HG03575 (cell line): ENCODE measurements around the gene TSPAN14.

Experiments
- ATAC-seq: cut with Tn5 transposase; IDR thresholded peaks from one replicate; pipeline ENCODE4 v1.9.1; 2021; ENCODE audit not compliant: unreplicated experiment, insufficient number of reproducible peaks, low FRiP score; ENCODE audit errors: extremely low read depth

TSPAN14 gene

GRCh38 chr10:80484243-80484642, 30.1 kb downstream of the TSPAN14 start:
- no peak for ATAC-seq

DNA sequence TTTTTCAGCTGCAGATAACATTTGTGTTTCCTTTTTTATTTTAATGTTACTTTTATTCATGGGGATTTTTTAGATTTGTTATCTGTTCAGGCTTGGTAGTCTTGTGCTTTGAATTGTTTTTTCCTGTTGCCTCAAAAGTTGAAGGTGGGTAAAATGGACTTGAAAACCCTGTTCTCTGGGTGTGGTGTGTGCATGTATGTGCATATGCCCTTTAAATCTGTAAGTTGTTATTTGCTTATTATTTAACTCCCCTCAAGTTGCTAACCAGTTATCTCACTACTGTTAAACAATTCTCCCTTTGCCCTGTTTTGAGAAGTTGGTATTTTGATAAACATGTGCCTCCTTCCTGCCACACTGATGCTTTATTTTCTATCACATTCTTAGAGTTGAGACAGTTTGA, 30.6 kb downstream of the TSPAN14 start:
- ATAC-seq: no peak

- ATAC-seq: no peak
Measured at GRCh38 chr10:80485076-80485945, 31.2 kb downstream of the TSPAN14 start.

- ATAC-seq: no peak
Measured at GRCh38 chr10:80485946-80486764, 32.0 kb downstream of the TSPAN14 start.

GRCh38 chr10:80486785-80487420, 32.8 kb downstream of the TSPAN14 start:
- ATAC-seq: no peak

DNA sequence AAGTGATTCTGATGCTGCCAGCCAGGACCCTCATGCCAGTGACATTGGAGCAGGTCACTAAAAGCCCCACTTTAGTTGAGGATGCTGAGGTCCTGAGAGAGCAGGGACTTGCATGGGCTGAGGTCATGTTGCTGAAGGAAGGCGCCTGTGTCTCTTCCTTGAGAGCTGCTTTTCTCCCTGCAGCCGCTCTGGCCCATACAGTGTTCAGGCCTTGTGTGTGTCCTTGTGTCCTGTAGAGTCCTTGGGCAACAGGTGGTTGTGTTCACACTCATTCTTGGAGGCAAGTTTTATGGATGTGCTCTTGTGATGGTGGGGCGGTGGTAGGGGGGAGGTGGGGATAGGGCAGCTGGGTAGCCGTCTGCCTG, 33.3 kb downstream of the TSPAN14 start:
- no peak for ATAC-seq

GRCh38 chr10:80487791-80488538, 33.9 kb downstream of the TSPAN14 start:
- ATAC-seq: no peak

- no peak for ATAC-seq
Measured at GRCh38 chr10:80488539-80489066, 34.5 kb downstream of the TSPAN14 start.

DNA sequence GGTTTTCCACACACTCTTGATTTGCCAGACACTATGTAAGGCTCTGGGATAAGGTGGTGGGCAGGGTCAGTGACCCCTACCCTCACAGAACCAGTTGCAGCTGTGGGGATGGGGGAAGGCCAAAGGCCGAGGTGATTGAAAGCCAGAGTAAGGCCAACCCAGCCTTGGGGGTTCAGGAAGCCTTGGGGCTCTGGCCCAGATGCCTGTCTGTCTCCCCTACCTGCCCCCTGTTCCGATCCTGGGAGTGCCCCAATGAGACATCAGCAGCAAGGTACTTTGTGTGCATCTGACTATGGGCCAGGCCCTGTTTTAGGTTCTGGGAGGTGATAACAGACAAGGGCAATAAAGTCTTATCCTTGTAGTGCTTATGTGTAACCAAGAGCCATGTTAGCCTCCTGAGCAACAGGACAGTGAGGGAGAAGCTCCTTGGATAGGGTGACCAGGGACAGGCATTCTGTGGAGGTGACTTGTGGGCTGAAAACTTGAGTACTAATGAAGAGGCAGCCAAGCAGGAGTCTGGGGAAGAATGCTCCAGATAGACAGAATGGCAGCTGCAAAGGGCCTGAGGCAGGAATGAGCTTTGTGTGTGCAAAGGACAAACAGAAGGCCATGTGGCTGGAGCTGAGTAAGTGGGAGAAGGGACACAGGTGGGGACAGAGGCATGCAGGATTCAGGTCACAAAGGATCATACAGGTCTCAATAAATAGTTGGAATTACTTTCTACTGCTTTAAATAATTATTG, 35.4 kb downstream of the TSPAN14 start:
- no peak for ATAC-seq

GRCh38 chr10:80491251-80492102, 37.4 kb downstream of the TSPAN14 start:
- ATAC-seq: no peak

DNA sequence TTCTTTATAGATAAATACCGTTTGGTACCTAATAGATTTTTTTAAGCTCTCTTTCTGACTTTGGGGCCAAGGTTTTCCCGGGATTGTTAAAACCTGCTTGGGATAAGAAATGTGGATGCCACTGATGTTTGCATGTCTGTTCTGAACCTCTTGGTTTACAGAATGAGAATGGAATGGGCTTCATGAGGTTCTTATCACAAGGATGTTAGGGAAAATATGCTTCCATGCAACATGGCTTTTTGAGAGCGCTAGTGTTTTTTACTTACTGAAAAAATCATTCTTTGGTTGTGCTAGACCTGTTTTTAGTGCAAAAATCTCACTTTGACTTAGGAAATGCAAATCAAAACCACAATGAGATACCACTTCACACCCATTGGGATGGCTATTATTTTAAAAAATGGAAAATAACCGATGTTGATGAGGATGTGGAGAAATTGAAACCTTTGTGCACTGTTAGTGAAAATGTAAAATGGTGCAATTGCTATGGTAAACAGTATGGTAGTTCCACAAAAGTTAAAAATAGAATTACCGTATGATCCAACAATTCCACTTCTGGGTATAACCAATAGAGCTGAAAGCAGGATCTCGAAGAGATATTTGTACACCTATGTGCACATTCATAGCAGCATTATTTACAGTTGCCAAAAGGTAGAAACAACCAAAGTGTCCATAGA, 38.9 kb downstream of the TSPAN14 start:
- ATAC-seq: no peak

DNA sequence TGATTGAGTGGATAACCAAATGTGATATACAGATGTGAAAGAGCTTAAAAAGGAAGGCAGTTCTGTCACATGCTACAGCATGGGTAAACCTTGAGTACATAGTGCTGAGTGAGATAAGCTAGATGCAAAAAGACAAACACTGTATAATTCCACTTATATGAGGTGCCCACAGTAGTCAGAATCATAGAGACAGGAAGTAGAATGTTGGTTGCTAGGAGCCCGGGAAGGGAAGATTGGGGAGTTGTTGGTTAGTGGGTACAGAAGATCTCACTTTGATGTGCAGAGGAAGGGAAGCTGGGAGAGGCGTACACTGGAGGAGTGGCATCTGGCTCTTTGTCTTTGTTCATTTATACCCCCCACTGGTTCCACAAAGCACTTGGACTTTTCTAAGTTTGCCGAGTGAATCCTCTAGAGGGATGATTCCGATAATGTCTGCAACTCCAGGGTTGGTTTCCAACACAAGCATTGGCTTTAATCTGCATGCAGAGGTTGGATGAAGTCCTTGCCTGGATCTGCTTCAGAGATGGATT, 39.5 kb downstream of the TSPAN14 start:
- ATAC-seq: no peak

DNA sequence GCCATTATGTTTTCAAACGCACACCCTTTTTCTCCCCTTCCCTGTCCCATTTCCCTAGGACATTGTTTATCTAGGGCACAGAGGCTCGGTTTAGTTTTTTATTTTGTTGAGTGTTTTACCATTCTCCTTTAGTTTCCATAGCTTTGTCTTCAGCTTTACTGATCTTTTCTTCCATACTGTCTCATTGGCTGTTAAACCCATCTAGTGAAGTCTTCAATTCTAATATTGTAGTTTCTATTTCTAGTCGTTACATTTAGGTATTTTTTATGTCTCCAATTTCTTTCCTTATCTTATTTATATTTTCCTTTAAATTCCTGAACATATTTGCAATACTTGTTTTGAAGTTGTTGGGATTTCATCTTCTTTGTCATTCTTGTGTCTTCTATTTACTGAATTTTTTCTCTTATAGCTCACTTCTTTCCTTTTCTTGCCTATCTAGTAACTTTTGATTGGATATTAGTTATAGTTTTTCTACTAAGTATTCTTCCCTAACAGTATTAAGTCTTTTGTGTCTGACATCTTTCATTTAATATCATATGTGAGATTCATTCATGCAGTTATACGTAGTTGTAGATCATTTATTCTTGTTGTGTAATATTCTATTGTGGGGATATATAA, 42.6 kb downstream of the TSPAN14 start:
- no peak for ATAC-seq

GRCh38 chr10:80497187-80498077, 43.3 kb downstream of the TSPAN14 start:
- ATAC-seq: no peak

DNA sequence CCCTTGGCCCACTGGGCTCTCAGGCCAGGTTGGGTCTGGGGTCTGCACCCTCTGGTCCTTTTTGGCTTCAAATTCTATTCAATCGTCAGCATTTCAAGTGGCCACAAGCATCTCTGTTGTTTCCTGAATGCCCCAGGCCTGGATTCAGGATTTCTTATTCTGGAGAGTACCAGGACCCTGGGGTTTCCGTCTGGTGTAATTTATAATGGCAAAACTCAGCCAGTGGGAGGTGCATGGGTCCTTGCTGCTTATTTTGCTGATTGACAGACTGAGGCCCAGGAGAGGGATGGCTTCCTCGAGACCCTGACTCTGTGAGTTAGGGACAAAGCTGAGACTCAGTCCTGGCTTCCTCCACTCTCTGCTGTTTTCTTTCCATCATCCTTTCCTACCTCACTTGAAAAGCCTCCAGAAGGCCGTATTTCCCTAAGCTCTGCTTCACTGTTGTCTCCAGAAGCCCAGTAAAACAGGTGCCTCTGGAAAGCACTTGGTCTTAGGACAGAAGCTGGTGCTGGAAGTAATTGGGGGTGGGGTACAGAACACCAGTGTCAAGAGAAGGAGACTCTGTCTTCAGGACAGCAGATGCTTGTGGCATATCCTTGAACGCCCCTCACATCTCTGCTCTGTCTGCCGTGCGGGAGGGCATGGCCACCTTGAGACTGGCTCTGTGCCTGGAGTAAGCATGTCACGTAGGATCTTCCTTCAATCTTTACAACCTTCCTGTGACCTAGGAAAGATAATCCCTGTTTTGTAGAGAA, 44.1 kb downstream of the TSPAN14 start:
- no peak for ATAC-seq
